Measurements from ENCODE around the gene KRT16.

The KRT16 gene

DNA sequence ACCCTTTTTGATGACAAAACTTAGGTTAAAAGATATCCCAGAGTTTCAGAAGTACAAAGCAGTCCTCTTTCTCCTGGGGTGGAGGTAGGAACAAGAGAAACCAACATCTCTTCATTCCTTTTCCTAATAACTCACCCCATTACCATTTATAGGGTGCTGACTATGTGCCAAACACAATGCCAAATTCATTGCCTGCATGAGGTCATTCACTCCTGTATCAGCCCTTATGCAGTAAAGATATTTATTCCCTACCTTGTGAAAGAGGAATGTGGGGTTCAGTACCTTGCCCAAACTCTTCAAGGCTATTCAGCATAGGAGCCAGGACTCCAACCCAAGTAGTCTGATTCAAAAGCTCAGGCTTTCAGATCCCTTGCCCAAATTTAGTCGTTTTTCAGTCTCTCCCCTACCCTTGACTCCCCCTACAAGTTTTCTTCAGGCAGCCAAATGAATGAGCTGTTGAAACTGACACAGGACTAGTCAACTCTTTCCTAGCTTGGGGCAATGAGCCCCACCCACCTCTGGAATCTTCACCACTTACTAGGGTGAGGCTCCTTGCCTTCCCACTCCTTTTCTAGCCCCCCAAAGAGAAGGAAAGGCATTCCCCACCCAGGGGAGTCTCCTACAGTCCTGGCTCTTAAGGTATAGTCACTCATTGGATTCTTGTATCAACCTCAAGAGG is 31.7 kb downstream of the KRT16 start:
- Histone ChIP-seq H3K18ac (ENCODE audit: low read depth in 1 of 2, low read length in 2 of 2) (no peak overlapping the region), H3K4ac (ENCODE audit: low read depth in 1 of 2, low read length in 2 of 2) (no peak overlapping the region), H3K79me1 (replicated peaks; ENCODE audit: low read length, poor library complexity, severe bottlenecking) (no peaks in the 10 kb centered on the region), H3K4me2 (ENCODE audit: low read length, poor library complexity, severe bottlenecking) (no peak overlapping the region), H2BK12ac (ENCODE audit: low read length in 2 of 2) (no peak overlapping the region), H3K9me3 (ENCODE audit: control insufficient read depth, low read length) (no peaks in the 10 kb centered on the region), H3K27me3 (ENCODE audit: control insufficient read depth in 1 of 2, insufficient read depth in 1 of 2, low read length in 2 of 2) (peaks cover 24 to 70% of the 10 kb centered on the region in 2 experiments), H3K9ac (ENCODE audit: low read length) (no peak overlapping the region), H2AFZ (ENCODE audit: low read depth, low read length) (no peak overlapping the region), H3K14ac (ENCODE audit: low read length in 2 of 2) (no peak overlapping the region), H3K4me3 (ENCODE audit: insufficient read depth in 1 of 2, low read depth in 1 of 2, low read length in 2 of 2) (no peak overlapping the region), H2BK5ac (ENCODE audit: low read depth, low read length, poor library complexity, severe bottlenecking) (no peak overlapping the region), H3K23ac (ENCODE audit: low read length in 2 of 2) (no peak overlapping the region), H4K91ac (ENCODE audit: low read length) (no peak overlapping the region), H2AK5ac (ENCODE audit: low read length, severe bottlenecking) (no peak overlapping the region), H3K36me3 (ENCODE audit: control insufficient read depth in 1 of 2, insufficient read depth in 2 of 2, low read depth in 1 of 2, low read length in 2 of 2) (no peaks in the 10 kb centered on the region), H2BK15ac (ENCODE audit: low read depth, poor library complexity, severe bottlenecking) (no peak overlapping the region), H3K27ac (ENCODE audit: low read length, poor library complexity, severe bottlenecking) (no peak overlapping the region), H2BK120ac (ENCODE audit: low read depth, low read length) (no peak overlapping the region), H4K8ac (ENCODE audit: low read length) (no peak overlapping the region), H3K4me1 (ENCODE audit: control insufficient read depth, insufficient read depth, low read depth, low read length) (peaks cover 10% of the 10 kb centered on the region)
- WGBS: 41% methylated on average over 1 of the region's 1 CpG
- DNase-seq: no peak

DNA sequence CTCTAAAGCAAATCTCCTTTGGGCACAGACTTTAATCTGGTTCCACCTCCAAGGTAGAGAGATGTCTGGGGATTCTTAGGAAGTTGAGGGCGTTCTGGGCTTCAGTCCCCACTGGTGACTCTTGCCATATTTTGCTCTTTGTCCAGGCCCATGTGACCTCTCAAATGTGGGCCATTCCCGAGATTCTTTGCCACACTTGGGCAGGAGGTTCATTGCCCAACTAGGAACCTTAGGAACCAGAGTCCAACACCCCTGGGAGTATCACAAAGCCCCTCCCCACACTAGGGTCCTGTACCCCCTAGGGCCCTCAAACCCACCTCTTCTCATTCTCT is 32.4 kb downstream of the KRT16 start:
- no peak overlapping the region for H3K18ac ChIP-seq (ENCODE audit: low read depth in 1 of 2, low read length in 2 of 2)
- H3K36me3 ChIP-seq (ENCODE audit: control insufficient read depth in 1 of 2, insufficient read depth in 2 of 2, low read depth in 1 of 2, low read length in 2 of 2): no peaks in the 10 kb centered on the region
- H3K23ac ChIP-seq (ENCODE audit: low read length in 2 of 2): no peak overlapping the region
- no peaks in the 10 kb centered on the region for H3K9me3 ChIP-seq (ENCODE audit: control insufficient read depth, low read length)
- peaks cover 24 to 69% of the 10 kb centered on the region in 2 experiments for H3K27me3 ChIP-seq (ENCODE audit: control insufficient read depth in 1 of 2, insufficient read depth in 1 of 2, low read length in 2 of 2)
- no peak overlapping the region for H3K4ac ChIP-seq (ENCODE audit: low read depth in 1 of 2, low read length in 2 of 2)
- H2BK12ac ChIP-seq (ENCODE audit: low read length in 2 of 2): no peak overlapping the region
- H2BK120ac ChIP-seq (ENCODE audit: low read depth, low read length): no peak overlapping the region
- H2AFZ ChIP-seq (ENCODE audit: low read depth, low read length): no peak overlapping the region
- no peak overlapping the region for H3K9ac ChIP-seq (ENCODE audit: low read length)
- no peak overlapping the region for H3K27ac ChIP-seq (ENCODE audit: low read length, poor library complexity, severe bottlenecking)
- 68% methylated on average over 2 of the region's 2 CpGs for WGBS
- H4K91ac ChIP-seq (ENCODE audit: low read length): no peak overlapping the region
- DNase-seq: no peak
- no peaks in the 10 kb centered on the region for H3K79me1 ChIP-seq (replicated peaks; ENCODE audit: low read length, poor library complexity, severe bottlenecking)
- no peak overlapping the region for H3K14ac ChIP-seq (ENCODE audit: low read length in 2 of 2)
- no peak overlapping the region for H4K8ac ChIP-seq (ENCODE audit: low read length)
- H2BK15ac ChIP-seq (ENCODE audit: low read depth, poor library complexity, severe bottlenecking): no peak overlapping the region
- H2BK5ac ChIP-seq (ENCODE audit: low read depth, low read length, poor library complexity, severe bottlenecking): no peak overlapping the region
- no peak overlapping the region for H3K4me2 ChIP-seq (ENCODE audit: low read length, poor library complexity, severe bottlenecking)
- no peak overlapping the region for H2AK5ac ChIP-seq (ENCODE audit: low read length, severe bottlenecking)
- no peak overlapping the region for H3K4me3 ChIP-seq (ENCODE audit: insufficient read depth in 1 of 2, low read depth in 1 of 2, low read length in 2 of 2)
- peaks cover 10% of the 10 kb centered on the region for H3K4me1 ChIP-seq (ENCODE audit: control insufficient read depth, insufficient read depth, low read depth, low read length)

DNA sequence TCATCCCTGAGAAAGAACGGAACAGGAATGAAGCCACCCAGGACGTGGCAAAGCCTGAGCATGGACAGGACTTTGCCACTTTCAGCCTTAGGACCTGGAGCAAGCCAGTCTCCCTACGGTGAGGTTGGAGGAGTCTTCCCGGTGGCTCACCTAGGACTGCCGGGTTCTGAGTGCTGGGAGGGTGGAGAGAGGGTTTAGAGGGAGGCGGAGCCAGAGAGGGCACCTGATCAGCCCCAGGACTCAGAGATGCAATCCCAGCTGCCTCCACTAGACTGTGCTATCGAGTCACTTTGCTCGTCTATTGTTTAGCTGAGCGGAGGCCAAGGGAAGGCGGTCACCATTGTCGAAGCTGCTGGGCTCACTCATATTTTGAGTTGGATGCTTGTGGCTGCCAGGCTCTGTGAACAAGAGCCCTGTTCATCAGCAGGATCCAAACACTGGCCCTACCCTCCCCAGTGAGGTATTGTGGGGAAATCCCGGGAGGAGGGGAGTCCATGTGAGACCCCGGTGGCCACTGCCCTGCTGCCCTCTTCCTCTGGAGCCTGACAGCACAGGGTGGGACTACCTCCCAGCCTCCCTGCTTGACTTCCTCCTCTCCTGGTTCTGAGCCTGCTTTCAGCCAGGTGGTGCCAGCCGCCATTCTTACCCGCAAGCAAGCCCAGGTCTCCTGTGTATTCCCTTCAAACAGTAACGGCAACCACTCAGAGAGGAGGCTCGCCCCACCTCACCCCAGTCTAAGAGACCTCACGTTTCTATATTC is 32.9 kb downstream of the KRT16 start:
- Histone ChIP-seq H3K4me3 (ENCODE audit: insufficient read depth in 1 of 2, low read depth in 1 of 2, low read length in 2 of 2) (peak overlapping the region in 1 of 2 experiments; percentile 12), H3K4ac (ENCODE audit: low read depth in 1 of 2, low read length in 2 of 2) (no peak overlapping the region), H3K79me1 (replicated peaks; ENCODE audit: low read length, poor library complexity, severe bottlenecking) (no peaks in the 10 kb centered on the region), H2AFZ (ENCODE audit: low read depth, low read length) (no peak overlapping the region), H2BK120ac (ENCODE audit: low read depth, low read length) (no peak overlapping the region), H4K91ac (ENCODE audit: low read length) (no peak overlapping the region), H2BK12ac (ENCODE audit: low read length in 2 of 2) (no peak overlapping the region), H3K4me2 (ENCODE audit: low read length, poor library complexity, severe bottlenecking) (peak overlapping the region; percentile 1), H3K23ac (ENCODE audit: low read length in 2 of 2) (no peak overlapping the region), H3K9ac (ENCODE audit: low read length) (peak overlapping the region; percentile 44), H2BK5ac (ENCODE audit: low read depth, low read length, poor library complexity, severe bottlenecking) (no peak overlapping the region), H2AK5ac (ENCODE audit: low read length, severe bottlenecking) (peak overlapping the region; percentile 24), H3K27ac (ENCODE audit: low read length, poor library complexity, severe bottlenecking) (peak overlapping the region; percentile 27), H4K8ac (ENCODE audit: low read length) (peak overlapping the region; percentile 28), H3K9me3 (ENCODE audit: control insufficient read depth, low read length) (no peaks in the 10 kb centered on the region), H3K4me1 (ENCODE audit: control insufficient read depth, insufficient read depth, low read depth, low read length) (peaks cover 10% of the 10 kb centered on the region), H2BK15ac (ENCODE audit: low read depth, poor library complexity, severe bottlenecking) (no peak overlapping the region), H3K18ac (ENCODE audit: low read depth in 1 of 2, low read length in 2 of 2) (no peak overlapping the region), H3K36me3 (ENCODE audit: control insufficient read depth in 1 of 2, insufficient read depth in 2 of 2, low read depth in 1 of 2, low read length in 2 of 2) (no peaks in the 10 kb centered on the region), H3K14ac (ENCODE audit: low read length in 2 of 2) (no peak overlapping the region), H3K27me3 (ENCODE audit: control insufficient read depth in 1 of 2, insufficient read depth in 1 of 2, low read length in 2 of 2) (peaks cover 21 to 66% of the 10 kb centered on the region in 2 experiments)
- DNase-seq: peak; percentile 73
- WGBS: 43% methylated on average over 17 of the region's 18 CpGs

DNA sequence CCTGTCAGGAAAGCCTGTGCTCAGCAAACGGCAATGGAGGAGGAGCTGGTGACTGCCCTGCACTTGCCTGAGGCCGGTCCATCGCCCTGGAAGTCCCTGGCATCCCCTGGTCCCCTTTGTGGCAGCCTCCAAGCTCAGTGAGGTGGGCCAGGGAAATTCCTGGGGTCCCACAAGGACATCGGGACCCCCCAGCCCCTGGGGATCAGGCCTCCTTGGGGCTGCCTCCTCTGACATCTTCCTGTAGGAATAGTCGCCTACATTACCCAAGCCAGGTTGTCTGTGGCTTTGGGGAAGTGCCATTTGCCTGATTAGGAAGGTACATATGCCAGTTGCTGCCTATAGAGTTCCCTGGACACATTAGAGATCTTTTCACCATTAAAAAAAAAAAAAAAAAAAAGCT is 33.6 kb downstream of the KRT16 start:
- WGBS: 86% methylated on average over 4 of the region's 5 CpGs
- H4K8ac ChIP-seq (ENCODE audit: low read length): peak overlapping the region; percentile 48
- no peak overlapping the region for H3K4me2 ChIP-seq (ENCODE audit: low read length, poor library complexity, severe bottlenecking)
- peak overlapping the region; percentile 15 for H2AK5ac ChIP-seq (ENCODE audit: low read length, severe bottlenecking)
- H2BK12ac ChIP-seq (ENCODE audit: low read length in 2 of 2): peak overlapping the region in 1 of 2 experiments; percentile 33
- H3K9me3 ChIP-seq (ENCODE audit: control insufficient read depth, low read length): no peaks in the 10 kb centered on the region
- H3K4me3 ChIP-seq (ENCODE audit: insufficient read depth in 1 of 2, low read depth in 1 of 2, low read length in 2 of 2): no peak overlapping the region
- H3K14ac ChIP-seq (ENCODE audit: low read length in 2 of 2): no peak overlapping the region
- no peak overlapping the region for H2AFZ ChIP-seq (ENCODE audit: low read depth, low read length)
- no peak for DNase-seq
- H3K4ac ChIP-seq (ENCODE audit: low read depth in 1 of 2, low read length in 2 of 2): no peak overlapping the region
- no peak overlapping the region for H2BK120ac ChIP-seq (ENCODE audit: low read depth, low read length)
- no peaks in the 10 kb centered on the region for H3K36me3 ChIP-seq (ENCODE audit: control insufficient read depth in 1 of 2, insufficient read depth in 2 of 2, low read depth in 1 of 2, low read length in 2 of 2)
- no peak overlapping the region for H3K18ac ChIP-seq (ENCODE audit: low read depth in 1 of 2, low read length in 2 of 2)
- no peak overlapping the region for H3K27ac ChIP-seq (ENCODE audit: low read length, poor library complexity, severe bottlenecking)
- H3K27me3 ChIP-seq (ENCODE audit: control insufficient read depth in 1 of 2, insufficient read depth in 1 of 2, low read length in 2 of 2): peaks cover 18 to 63% of the 10 kb centered on the region in 2 experiments
- peaks cover 10% of the 10 kb centered on the region for H3K4me1 ChIP-seq (ENCODE audit: control insufficient read depth, insufficient read depth, low read depth, low read length)
- no peaks in the 10 kb centered on the region for H3K79me1 ChIP-seq (replicated peaks; ENCODE audit: low read length, poor library complexity, severe bottlenecking)
- H3K23ac ChIP-seq (ENCODE audit: low read length in 2 of 2): no peak overlapping the region
- H2BK15ac ChIP-seq (ENCODE audit: low read depth, poor library complexity, severe bottlenecking): no peak overlapping the region
- H2BK5ac ChIP-seq (ENCODE audit: low read depth, low read length, poor library complexity, severe bottlenecking): peak overlapping the region; percentile 12
- peak overlapping the region; percentile 31 for H4K91ac ChIP-seq (ENCODE audit: low read length)
- peak overlapping the region; percentile 44 for H3K9ac ChIP-seq (ENCODE audit: low read length)
